Gastrocnemius medialis (tissue), 4 donors: ENCODE data around the gene KMT5B.

Experiments
- CTCF ChIP-seq, 5 experiments: fragments of 450-650 bp in 3 of 5; fragments of 200-600 bp in 2 of 5; sonication (generic) in 2 of 5; IDR thresholded peaks in 4 of 5; conservative IDR thresholded peaks in 1 of 5; 1 replicate in 4 of 5; 2 replicates in 1 of 5; pipeline ENCODE4 v1.5.1; 2016 to 2019; ENCODE audit warnings: antibody characterized with exemption in 5 of 5, mild to moderate bottlenecking in 3 of 5, moderate library complexity in 3 of 5
- POLR2A ChIP-seq, 2 donors: fragments of 450-650 bp; IDR thresholded peaks; one replicate each; pipeline ENCODE4 v1.6.1; 2017; ENCODE audit warnings: antibody characterized with exemption in 2 of 2, mild to moderate bottlenecking in 2 of 2, moderate library complexity in 2 of 2

- TF ChIP-seq CTCF (IDR thresholded peaks at IDR 0.05 in 4 of 5, conservative IDR thresholded peaks at IDR 0.05 in 1 of 5) (no peak), POLR2A (IDR thresholded peaks at IDR 0.05) (no peak)
Measured at GRCh38 chr11:68127714-68128681, 85.1 kb downstream of the KMT5B start.
